ENCODE data around the gene AGBL1. TPM values are rescaled to one million over a fixed set of nuclear protein-coding genes. Genes with fewer than 3 reads are reported as not detected.

The AGBL1 gene
- total and polyA plus RNA-seq, 2 donors (not counting 3 experiments of a cell fraction or from before 2014, with no cell fraction given) = not detected

GRCh38 chr15:86231864-86232721 is 152.4 kb downstream of the AGBL1 start:
- intact Hi-C loops (cut with micrococcal nuclease) = no loop called here
- ChIA-PET POLR2A (no interaction called here), CTCF (no interaction called here)
- no TSS peak for BruUV-seq (replicated peaks)
- Histone ChIP-seq H3K79me2 (ENCODE audit: control insufficient read depth, insufficient read depth, low read length) (no peaks in the 10 kb centered on the region), H3K9ac (replicated peaks; ENCODE audit: extremely low read depth, insufficient read depth, low read length) (no peak overlapping the region), H3K27me3 (ENCODE audit: control insufficient read depth in 2 of 2, insufficient read depth in 2 of 2, low read length in 2 of 2) (no peaks in the 10 kb centered on the region), H3K36me3 (ENCODE audit: control insufficient read depth in 2 of 2, extremely low read depth in 1 of 2, insufficient read depth in 2 of 2, low read length in 2 of 2) (no peaks in the 10 kb centered on the region), H2AFZ (ENCODE audit: low read depth, low read length) (no peak overlapping the region), H4K20me1 (replicated peaks; ENCODE audit: control insufficient read depth, extremely low read depth, insufficient read depth, low read length) (no peaks in the 10 kb centered on the region), H3K4me1 (ENCODE audit: control insufficient read depth, extremely low read depth, insufficient read depth, low read length) (no peaks in the 10 kb centered on the region), H3K4me2 (ENCODE audit: insufficient read depth, low read length) (no peak overlapping the region), H3K9me3 (replicated peaks; ENCODE audit: control insufficient read depth, insufficient read depth, low read length) (no peaks in the 10 kb centered on the region), H3K4me3 (replicated peaks in 1 of 3; ENCODE audit: insufficient read depth in 1 of 3, low read depth in 1 of 3, low read length in 3 of 3) (no peak overlapping the region), H3K9me1 (replicated peaks; ENCODE audit: control insufficient read depth, extremely low read depth, insufficient read depth, low read length) (no peaks in the 10 kb centered on the region), H3K27ac (ENCODE audit: insufficient read depth, low read depth, low read length) (no peak overlapping the region)
- no peak for FAIRE-seq
- dilution Hi-C loops (cut with MboI; ENCODE audit: extremely low pct_ligation_motif_present, low sequenced_read_pairs) = no loop called here
- DNase-seq (ENCODE audit: low read depth, low spot score) = no peak
- TF ChIP-seq JUN (IDR thresholded peaks at IDR 0.05; ENCODE audit: borderline replicate concordance, insufficient read depth, insufficient read length, low read depth) = no peak
- TF ChIP-seq MYC (IDR thresholded peaks at IDR 0.05; ENCODE audit: low read depth, low read length) = no peak
- no peak for TF ChIP-seq EZH2 (IDR thresholded peaks at IDR 0.05; ENCODE audit: borderline replicate concordance, low read depth, low read length, severe bottlenecking)
- TF ChIP-seq GATA2 (IDR thresholded peaks at IDR 0.05; ENCODE audit: insufficient read depth, insufficient read length, low read depth, low read length) = no peak
- no peak for TF ChIP-seq CTCF (IDR thresholded peaks at IDR 0.05; ENCODE audit: extremely low read depth in 1 of 2, insufficient read depth in 1 of 2, low read depth in 1 of 2, low read length in 2 of 2)
- no peak for TF ChIP-seq POLR2AphosphoS5 (IDR thresholded peaks at IDR 0.05; ENCODE audit: insufficient read depth, low read depth, low read length)
- no peak for TF ChIP-seq FOS (IDR thresholded peaks at IDR 0.05; ENCODE audit: borderline replicate concordance, insufficient read depth, low read length)
- TF ChIP-seq MAX (IDR thresholded peaks at IDR 0.05; ENCODE audit: insufficient read depth, insufficient read length) = no peak
- TF ChIP-seq POLR2A (IDR thresholded peaks at IDR 0.05; ENCODE audit: low read depth, low read length) = no peak

Data from endothelial cell of umbilical vein (primary cell).